ENCODE measurements around the gene HRC. TPM values are rescaled to one million over a fixed set of nuclear protein-coding genes. Genes with fewer than 3 reads are reported as not detected.

HRC gene
- total RNA-seq, 1 donor from 2014 or later, result 1.8 TPM

Other genes starting within 250 kb of the HRC start
- 1.9 TPM for gene DHDH, start 221.7 kb downstream of the HRC start, total RNA-seq
- gene BAX, start 200.5 kb downstream of the HRC start, total RNA-seq, result 142 TPM
- 9,799 TPM for gene FTL, start 190.1 kb downstream of the HRC start, total RNA-seq
- 24.8 TPM for gene GYS1, start 162.1 kb downstream of the HRC start, total RNA-seq
- 45.3 TPM for gene RUVBL2, start 161.5 kb downstream of the HRC start, total RNA-seq
- not detected for gene LHB, start 138.3 kb downstream of the HRC start, total RNA-seq
- not detected for gene CGB3, start 131.1 kb downstream of the HRC start, total RNA-seq
- not detected for gene CGB2, start 123.5 kb downstream of the HRC start, total RNA-seq
- not detected for gene CGB1, start 118.5 kb downstream of the HRC start, total RNA-seq
- not detected for gene CGB5, start 111.5 kb downstream of the HRC start, total RNA-seq
- not detected for gene CGB8, start 106.3 kb downstream of the HRC start, total RNA-seq
- gene CGB7, start 97.6 kb downstream of the HRC start, total RNA-seq, result 0.77 TPM
- gene NTF4, start 90.6 kb downstream of the HRC start, total RNA-seq, result 3.1 TPM
- not detected for gene KCNA7, start 82.7 kb downstream of the HRC start, total RNA-seq
- 203 TPM for gene SNRNP70, start 69.9 kb downstream of the HRC start, total RNA-seq
- 10.6 TPM for gene LIN7B, start 41.0 kb downstream of the HRC start, total RNA-seq
- gene C19orf73, start 36.3 kb downstream of the HRC start, total RNA-seq, result 1.4 TPM
- 4.3 TPM for gene PPFIA3, start 35.9 kb downstream of the HRC start, total RNA-seq
- gene TRPM4, start 2.4 kb upstream of the HRC start, total RNA-seq, result 51.6 TPM
- 4.9 TPM for gene SLC6A16, start 169.8 kb upstream of the HRC start, total RNA-seq
- gene CD37, start 180.0 kb upstream of the HRC start, total RNA-seq, result 175 TPM
- 36.2 TPM for gene TEAD2, start 207.0 kb upstream of the HRC start, total RNA-seq
- 0.92 TPM for gene DKKL1, start 208.5 kb upstream of the HRC start, total RNA-seq
- gene KASH5, start 232.9 kb upstream of the HRC start, total RNA-seq, result 3.1 TPM

All from lower lobe of right lung (tissue), 1 donor.